HepG2 (cell line): Measurements from ENCODE around the gene KIF20A. TPM values are rescaled to one million over a fixed set of nuclear protein-coding genes. Genes with fewer than 3 reads are reported as not detected.

Source experiments
- CREB1 ChIP-seq, 2 experiments: fragments of 450-650 bp in 1 of 2; IDR thresholded peaks; 2 replicates each; pipeline ENCODE4 v1.6.1; 2016 to 2017; ENCODE audit warnings: control low read depth in 1 of 2, mild to moderate bottlenecking in 1 of 2, missing compliant biosample characterization in 1 of 2, missing genetic modification characterization in 1 of 2
- FIP1L1 ChIP-seq: fragments of 200-400 bp; formaldehyde crosslinking; IDR thresholded peaks from 2 replicates; pipeline ENCODE4 v1.6.1; 2018; ENCODE audit warnings: low read depth, mild to moderate bottlenecking, low read length, moderate library complexity, borderline replicate concordance; ENCODE audit not compliant: insufficient read depth
- HOXA3 ChIP-seq: sonication (generic); formaldehyde crosslinking; IDR thresholded peaks from 2 replicates; pipeline ENCODE4 v1.5.0; 2020; ENCODE audit warnings: missing genetic modification reagents
- IRF2 ChIP-seq: IDR thresholded peaks from 2 replicates; pipeline ENCODE4 v1.6.1; 2018; ENCODE audit warnings: missing genetic modification reagents, missing compliant biosample characterization
- KLF6 ChIP-seq: IDR thresholded peaks from 2 replicates; pipeline ENCODE4 v1.8.0; 2016; ENCODE audit warnings: missing biosample characterization, missing genetic modification reagents
- NPAS2 ChIP-seq: sonication (generic); formaldehyde crosslinking; IDR thresholded peaks from 2 replicates; pipeline ENCODE4 v1.8.0; 2022; ENCODE audit warnings: mild to moderate bottlenecking, missing genetic modification reagents, borderline replicate concordance
- RARA ChIP-seq: IDR thresholded peaks from 2 replicates; pipeline ENCODE4 v1.6.1; 2016; ENCODE audit warnings: missing genetic modification reagents, missing compliant biosample characterization
- RFX3 ChIP-seq: IDR thresholded peaks from 2 replicates; pipeline ENCODE4 v1.6.1; 2016; ENCODE audit warnings: missing biosample characterization, missing genetic modification reagents
- RORA ChIP-seq: sonication (generic); formaldehyde crosslinking; IDR thresholded peaks from 2 replicates; pipeline ENCODE4 v1.5.0; 2020; ENCODE audit warnings: mild to moderate bottlenecking, missing genetic modification reagents, moderate library complexity
- RXRA ChIP-seq: sonication (generic); formaldehyde crosslinking; IDR thresholded peaks from 2 replicates; pipeline ENCODE4 v1.5.1; 2020; ENCODE audit warnings: missing genetic modification reagents
- STAG1 ChIP-seq: sonication (generic); formaldehyde crosslinking; IDR thresholded peaks from 2 replicates; pipeline ENCODE4 v1.4.0; 2020; ENCODE audit warnings: missing genetic modification reagents
- TRIM24 ChIP-seq: sonication (generic); formaldehyde crosslinking; IDR thresholded peaks from 2 replicates; pipeline ENCODE4 v1.8.0; 2022; ENCODE audit warnings: mild to moderate bottlenecking, missing genetic modification reagents
- ZIK1 ChIP-seq: sonication (generic); formaldehyde crosslinking; IDR thresholded peaks from 2 replicates; pipeline ENCODE4 v1.5.0; 2020; ENCODE audit warnings: mild to moderate bottlenecking, low read depth, missing genetic modification reagents, borderline replicate concordance
- ZMYM2 ChIP-seq: sonication (generic); formaldehyde crosslinking; IDR thresholded peaks from 2 replicates; pipeline ENCODE4 v1.8.0; 2022; ENCODE audit warnings: mild to moderate bottlenecking, missing genetic modification reagents
- ZNF337 ChIP-seq: sonication (generic); formaldehyde crosslinking; IDR thresholded peaks from 2 replicates; pipeline ENCODE4 v1.5.1; 2020; ENCODE audit warnings: missing genetic modification reagents, low read depth, mild to moderate bottlenecking, borderline replicate concordance
- ZNF350 ChIP-seq: sonication (generic); formaldehyde crosslinking; IDR thresholded peaks from 2 replicates; pipeline ENCODE4 v1.4.0; 2020; ENCODE audit warnings: mild to moderate bottlenecking, low read depth, missing genetic modification reagents, borderline replicate concordance
- ZNF747 ChIP-seq: sonication (generic); formaldehyde crosslinking; IDR thresholded peaks from 2 replicates; pipeline ENCODE4 v1.8.1; 2023; ENCODE audit warnings: missing genetic modification reagents, mild to moderate bottlenecking, borderline replicate concordance
- ZNF781 ChIP-seq: sonication (generic); formaldehyde crosslinking; IDR thresholded peaks from 2 replicates; pipeline ENCODE4 v1.5.1; 2020; ENCODE audit warnings: borderline replicate concordance, mild to moderate bottlenecking, missing genetic modification reagents; ENCODE audit errors: not compliant biosample characterization
- polyA plus RNA-seq, 8 experiments: library from polyadenylated mRNA; depleted of rRNA in 3 of 8; stranded (reverse) in 7 of 8; unstranded in 1 of 8; fragments of >200 nt; fragmentation: Illumina TruSeq in 4 of 8; extraction: Trizol in 4 of 8; gene quantifications; 2 replicates each; pipeline versions ENCODE4 v1.2.1 to v1.2.3, GENCODE V29; 2011 to 2016; ENCODE audit warnings: low read depth in 4 of 8, missing spikeins in 1 of 8, mixed read lengths in 1 of 8; ENCODE audit not compliant: insufficient read depth in 1 of 8
- total RNA-seq, 5 experiments: library from RNA; depleted of rRNA; stranded (reverse); fragments of >200 nt; fragmentation: Illumina TruSeq; extraction: Trizol; gene quantifications; 2 replicates each; pipeline ENCODE4 v1.2.3, GENCODE V29; 2016; ENCODE audit warnings: low read depth in 1 of 5
- TF ChIP-seq, protein P1 (sequence below): sonication (generic); formaldehyde crosslinking; IDR thresholded peaks from 2 replicates; pipeline ENCODE4 v1.8.0; 2022; ENCODE audit warnings: missing genetic modification reagents, mild to moderate bottlenecking, moderate library complexity, borderline replicate concordance
- TF ChIP-seq, protein P2 (sequence below): sonication (generic); formaldehyde crosslinking; IDR thresholded peaks from 2 replicates; pipeline ENCODE4 v1.4.0; 2020; ENCODE audit warnings: mild to moderate bottlenecking, missing genetic modification reagents, borderline replicate concordance
- TF ChIP-seq, protein P3 (sequence below): sonication (generic); formaldehyde crosslinking; IDR thresholded peaks from 2 replicates; pipeline ENCODE4 v1.5.0; 2020; ENCODE audit warnings: mild to moderate bottlenecking, low read depth, missing genetic modification reagents, borderline replicate concordance

The KIF20A gene
- total and polyA plus RNA-seq, 2 of the 13 experiments (the other 11 are each of a cell fraction or from before 2014, with no cell fraction given), result 17.1 to 66.8 TPM

DNA sequence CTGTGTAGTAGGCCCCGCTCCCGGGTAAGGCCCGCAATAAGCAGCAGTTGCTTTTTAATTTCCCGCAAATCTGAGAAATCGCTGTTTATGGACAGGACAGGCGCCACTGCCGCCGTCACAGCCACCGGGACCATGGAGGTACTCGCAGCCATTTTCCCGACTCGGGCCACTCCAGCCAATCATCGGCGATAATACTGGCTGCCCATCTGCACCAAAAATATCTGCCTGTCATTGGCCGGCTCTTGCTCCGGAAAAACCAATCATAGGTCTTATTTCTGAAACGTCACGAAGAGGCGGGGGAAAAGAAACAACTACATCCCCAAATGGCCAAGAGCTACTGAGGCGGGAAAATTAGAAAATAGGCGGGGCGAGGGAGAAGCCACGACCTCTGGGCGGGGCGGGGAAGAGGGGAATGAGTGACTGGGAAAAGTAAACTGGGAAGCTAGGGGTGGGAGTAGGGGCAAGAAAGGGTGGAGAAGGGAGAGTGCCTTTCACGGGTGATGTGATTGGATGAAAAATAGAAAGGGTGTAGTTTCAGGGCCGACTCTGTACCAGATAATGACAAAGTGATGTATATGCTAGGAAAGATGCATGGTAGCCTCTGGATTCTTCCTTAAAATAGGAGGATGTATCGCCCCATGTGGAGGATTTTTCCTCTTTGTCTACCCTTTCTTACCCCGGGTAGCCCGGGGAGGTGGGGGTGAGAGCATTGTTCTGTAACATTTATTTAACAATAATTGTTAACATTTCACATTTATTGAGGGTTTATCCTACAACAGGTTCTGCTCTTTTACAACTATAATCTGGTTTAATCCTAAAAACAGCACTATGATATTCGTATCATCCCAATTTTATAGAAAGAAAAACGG is 34.5 kb downstream of the KIF20A start, which contains the start of gene CDC23 (continued):
- TF ChIP-seq, protein P1, sequence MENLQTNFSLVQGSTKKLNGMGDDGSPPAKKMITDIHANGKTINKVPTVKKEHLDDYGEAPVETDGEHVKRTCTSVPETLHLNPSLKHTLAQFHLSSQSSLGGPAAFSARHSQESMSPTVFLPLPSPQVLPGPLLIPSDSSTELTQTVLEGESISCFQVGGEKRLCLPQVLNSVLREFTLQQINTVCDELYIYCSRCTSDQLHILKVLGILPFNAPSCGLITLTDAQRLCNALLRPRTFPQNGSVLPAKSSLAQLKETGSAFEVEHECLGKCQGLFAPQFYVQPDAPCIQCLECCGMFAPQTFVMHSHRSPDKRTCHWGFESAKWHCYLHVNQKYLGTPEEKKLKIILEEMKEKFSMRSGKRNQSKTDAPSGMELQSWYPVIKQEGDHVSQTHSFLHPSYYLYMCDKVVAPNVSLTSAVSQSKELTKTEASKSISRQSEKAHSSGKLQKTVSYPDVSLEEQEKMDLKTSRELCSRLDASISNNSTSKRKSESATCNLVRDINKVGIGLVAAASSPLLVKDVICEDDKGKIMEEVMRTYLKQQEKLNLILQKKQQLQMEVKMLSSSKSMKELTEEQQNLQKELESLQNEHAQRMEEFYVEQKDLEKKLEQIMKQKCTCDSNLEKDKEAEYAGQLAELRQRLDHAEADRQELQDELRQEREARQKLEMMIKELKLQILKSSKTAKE (CRISPR knock-in tag), result no peak
- no peak for TF ChIP-seq ZIK1
- TF ChIP-seq ZNF337 (CRISPR knock-in tag), result 0 out of 2 replicates have a peak, but pooled peaks have one; percentile 1
- TF ChIP-seq FIP1L1, result no peak
- peak; percentile 47; the same call in 1 of the 2 replicates for TF ChIP-seq RXRA
- TF ChIP-seq, protein P2, sequence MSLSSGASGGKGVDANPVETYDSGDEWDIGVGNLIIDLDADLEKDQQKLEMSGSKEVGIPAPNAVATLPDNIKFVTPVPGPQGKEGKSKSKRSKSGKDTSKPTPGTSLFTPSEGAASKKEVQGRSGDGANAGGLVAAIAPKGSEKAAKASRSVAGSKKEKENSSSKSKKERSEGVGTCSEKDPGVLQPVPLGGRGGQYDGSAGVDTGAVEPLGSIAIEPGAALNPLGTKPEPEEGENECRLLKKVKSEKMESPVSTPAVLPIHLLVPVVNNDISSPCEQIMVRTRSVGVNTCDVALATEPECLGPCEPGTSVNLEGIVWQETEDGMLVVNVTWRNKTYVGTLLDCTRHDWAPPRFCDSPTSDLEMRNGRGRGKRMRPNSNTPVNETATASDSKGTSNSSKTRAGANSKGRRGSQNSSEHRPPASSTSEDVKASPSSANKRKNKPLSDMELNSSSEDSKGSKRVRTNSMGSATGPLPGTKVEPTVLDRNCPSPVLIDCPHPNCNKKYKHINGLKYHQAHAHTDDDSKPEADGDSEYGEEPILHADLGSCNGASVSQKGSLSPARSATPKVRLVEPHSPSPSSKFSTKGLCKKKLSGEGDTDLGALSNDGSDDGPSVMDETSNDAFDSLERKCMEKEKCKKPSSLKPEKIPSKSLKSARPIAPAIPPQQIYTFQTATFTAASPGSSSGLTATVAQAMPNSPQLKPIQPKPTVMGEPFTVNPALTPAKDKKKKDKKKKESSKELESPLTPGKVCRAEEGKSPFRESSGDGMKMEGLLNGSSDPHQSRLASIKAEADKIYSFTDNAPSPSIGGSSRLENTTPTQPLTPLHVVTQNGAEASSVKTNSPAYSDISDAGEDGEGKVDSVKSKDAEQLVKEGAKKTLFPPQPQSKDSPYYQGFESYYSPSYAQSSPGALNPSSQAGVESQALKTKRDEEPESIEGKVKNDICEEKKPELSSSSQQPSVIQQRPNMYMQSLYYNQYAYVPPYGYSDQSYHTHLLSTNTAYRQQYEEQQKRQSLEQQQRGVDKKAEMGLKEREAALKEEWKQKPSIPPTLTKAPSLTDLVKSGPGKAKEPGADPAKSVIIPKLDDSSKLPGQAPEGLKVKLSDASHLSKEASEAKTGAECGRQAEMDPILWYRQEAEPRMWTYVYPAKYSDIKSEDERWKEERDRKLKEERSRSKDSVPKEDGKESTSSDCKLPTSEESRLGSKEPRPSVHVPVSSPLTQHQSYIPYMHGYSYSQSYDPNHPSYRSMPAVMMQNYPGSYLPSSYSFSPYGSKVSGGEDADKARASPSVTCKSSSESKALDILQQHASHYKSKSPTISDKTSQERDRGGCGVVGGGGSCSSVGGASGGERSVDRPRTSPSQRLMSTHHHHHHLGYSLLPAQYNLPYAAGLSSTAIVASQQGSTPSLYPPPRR, result no peak
- peak; percentile 79 for TF ChIP-seq HOXA3 (CRISPR knock-in tag)
- peak; percentile 64 for TF ChIP-seq ZNF781 (CRISPR knock-in tag)
- no peak for TF ChIP-seq RORA
- no peak for TF ChIP-seq ZMYM2
- TF ChIP-seq NPAS2 (CRISPR knock-in tag), result no peak
- TF ChIP-seq KLF6 (CRISPR knock-in tag), result no peak
- no peak for TF ChIP-seq RFX3 (CRISPR knock-in tag)
- peak; percentile 64 for TF ChIP-seq ZNF350 (CRISPR knock-in tag)
- TF ChIP-seq, protein P3, sequence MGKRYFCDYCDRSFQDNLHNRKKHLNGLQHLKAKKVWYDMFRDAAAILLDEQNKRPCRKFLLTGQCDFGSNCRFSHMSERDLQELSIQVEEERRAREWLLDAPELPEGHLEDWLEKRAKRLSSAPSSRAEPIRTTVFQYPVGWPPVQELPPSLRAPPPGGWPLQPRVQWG (CRISPR knock-in tag), result no peak
- TF ChIP-seq STAG1 (CRISPR knock-in tag), result no peak
- TF ChIP-seq CREB1 (IDR thresholded peaks at IDR 0.05), result peak; percentile 95
- peak; percentile 99 for TF ChIP-seq CREB1 (CRISPR knock-in tag; IDR thresholded peaks at IDR 0.05)
- no peak for TF ChIP-seq IRF2
- TF ChIP-seq RARA, result no peak
- TF ChIP-seq TRIM24 (CRISPR knock-in tag), result no peak
- TF ChIP-seq ZNF747 (CRISPR knock-in tag), result peak; percentile 33; the same call in 1 of the 2 replicates
